ENCODE data around the gene MTCH1.

- TF ChIP-seq CTCF (IDR thresholded peaks at IDR 0.05): no peak
- TF ChIP-seq EZH2phosphoT487 (IDR thresholded peaks at IDR 0.05): no peak
These were observed 52.9 kb downstream of the MTCH1 start for GRCh38 chr6:36933102-36933501.
